Measurements from ENCODE around the gene IQCK.
"Not testable (repeated sequence)": the region's sequence is repeated elsewhere in the genome, so short reads cannot be mapped to it uniquely, and the experiment has no call there.

Gene IQCK

GRCh38 chr16:19715566-19715965 lies 2.5 kb upstream of the IQCK start:
- in situ Hi-C loops (cut with MboI; ENCODE audit: low sequenced_read_pairs), result no loop called here

- in situ Hi-C loops (cut with MboI; ENCODE audit: low sequenced_read_pairs), result no loop called here
Observed at GRCh38 chr16:19716183-19716582, 1.9 kb upstream of the IQCK start.

- in situ Hi-C loops (cut with MboI; ENCODE audit: low sequenced_read_pairs), result not testable (repeated sequence)
Observed at GRCh38 chr16:19716728-19717127, 1.3 kb upstream of the IQCK start.

GRCh38 chr16:19717314-19717713 lies 757 bp upstream of the IQCK start:
- in situ Hi-C loops (cut with MboI; ENCODE audit: low sequenced_read_pairs), result no loop called here

- in situ Hi-C loops (cut with MboI; ENCODE audit: low sequenced_read_pairs), result no loop called here
Observed at GRCh38 chr16:19718624-19718965, 524 bp downstream of the IQCK start.

GRCh38 chr16:19722269-19722952 lies 4.3 kb downstream of the IQCK start:
- in situ Hi-C loops (cut with MboI; ENCODE audit: low sequenced_read_pairs), result no loop called here

- in situ Hi-C loops (cut with MboI; ENCODE audit: low sequenced_read_pairs), result no loop called here
Observed at GRCh38 chr16:19722981-19723380, 4.9 kb downstream of the IQCK start.

- in situ Hi-C loops (cut with MboI; ENCODE audit: low sequenced_read_pairs), result no loop called here
Observed at GRCh38 chr16:19728636-19728965, 10.5 kb downstream of the IQCK start.

GRCh38 chr16:19733551-19733950 lies 15.5 kb downstream of the IQCK start:
- in situ Hi-C loops (cut with MboI; ENCODE audit: low sequenced_read_pairs), result no loop called here

- in situ Hi-C loops (cut with MboI; ENCODE audit: low sequenced_read_pairs), result no loop called here
Observed at GRCh38 chr16:19735074-19735867, 17.2 kb downstream of the IQCK start.

- in situ Hi-C loops (cut with MboI; ENCODE audit: low sequenced_read_pairs), result no loop called here
Observed at GRCh38 chr16:19737306-19738038, 19.4 kb downstream of the IQCK start.

- in situ Hi-C loops (cut with MboI; ENCODE audit: low sequenced_read_pairs), result no loop called here
Observed at GRCh38 chr16:19741354-19741753, 23.3 kb downstream of the IQCK start.

- in situ Hi-C loops (cut with MboI; ENCODE audit: low sequenced_read_pairs), result no loop called here
Observed at GRCh38 chr16:19743816-19744159, 25.7 kb downstream of the IQCK start.

GRCh38 chr16:19744670-19745069 lies 26.6 kb downstream of the IQCK start:
- in situ Hi-C loops (cut with MboI; ENCODE audit: low sequenced_read_pairs), result no loop called here

GRCh38 chr16:19745286-19746010 lies 27.4 kb downstream of the IQCK start:
- in situ Hi-C loops (cut with MboI; ENCODE audit: low sequenced_read_pairs), result no loop called here

GRCh38 chr16:19746561-19746960 lies 28.5 kb downstream of the IQCK start:
- in situ Hi-C loops (cut with MboI; ENCODE audit: low sequenced_read_pairs), result no loop called here

- in situ Hi-C loops (cut with MboI; ENCODE audit: low sequenced_read_pairs), result no loop called here
Observed at GRCh38 chr16:19748389-19749168, 30.5 kb downstream of the IQCK start.

- in situ Hi-C loops (cut with MboI; ENCODE audit: low sequenced_read_pairs), result no loop called here
Observed at GRCh38 chr16:19749571-19750080, 31.6 kb downstream of the IQCK start.

GRCh38 chr16:19751478-19752385 lies 33.7 kb downstream of the IQCK start:
- in situ Hi-C loops (cut with MboI; ENCODE audit: low sequenced_read_pairs), result no loop called here
